GM12878 (cell line): ENCODE data around the gene MGLL. TPM values are rescaled to one million over a fixed set of nuclear protein-coding genes. Genes with fewer than 3 reads are reported as not detected.

Source experiments
- ATAC-seq: fragments of 200-7000 bp; cut with Tn5 transposase; 3 replicates; pipeline ENCODE4 v1.9.1; 2020; ENCODE audit warnings: mild to moderate bottlenecking, moderate library complexity
- BruUV-seq: library from RNA; stranded (reverse); fragments of 400-500 nt; replicated peaks from 2 replicates; lab custom pipeline; 2021; lab: Mats Ljungman, UMichigan
- CTCF ChIA-PET: fragments of 300-600 bp; sonication (Branson Sonifier 250); formaldehyde crosslinking; extraction: SDS; loops from one replicate; lab custom pipeline; 2021; ENCODE audit warnings: inconsistent platforms; lab: Yijun Ruan, JAX
- POLR2A ChIA-PET: fragments of 350-600 bp; formaldehyde crosslinking; extraction: SDS; loops from one replicate; lab custom pipeline; 2021; ENCODE audit warnings: inconsistent platforms; lab: Charles Lee
- RAD21 ChIA-PET: fragments of 300-600 bp; sonication (Branson Sonifier 250); formaldehyde crosslinking; loops from one replicate; lab custom pipeline; 2023; ENCODE audit warnings: antibody characterized with exemption; ENCODE audit not compliant: unreplicated experiment; lab: Charles Lee
- SMC1A ChIA-PET: fragments of 300-600 bp; sonication (Branson Sonifier 250); formaldehyde crosslinking; loops from one replicate; lab custom pipeline; 2023; ENCODE audit not compliant: unreplicated experiment, uncharacterized antibody; lab: Charles Lee
- DNase-seq: peaks from one replicate; pipeline ENCODE4 v3.0.0-alpha.2; 2011; ENCODE audit warnings: low read depth, low spot score
- FAIRE-seq: peaks from 3 replicates; lab custom pipeline; 2011; peaks lifted over from hg19 to GRCh38; lab: Jason Lieb, UNC
- H2AFZ ChIP-seq: 2 replicates; pipeline ENCODE4 v1.6.0; 2011; ENCODE audit warnings: low read depth, low read length, control low read depth; ENCODE audit not compliant: control insufficient read depth
- H3K27ac ChIP-seq: 2 replicates; pipeline ENCODE4 v1.5.1; 2011; ENCODE audit warnings: control low read depth; ENCODE audit not compliant: control insufficient read depth, insufficient read depth
- H3K27me3 ChIP-seq, 2 experiments: replicated peaks in 1 of 2; 2 replicates each; pipeline versions ENCODE4 v1.6.0 to v1.6.1; 2011; ENCODE audit warnings: low read length in 1 of 2; ENCODE audit not compliant: control insufficient read depth in 2 of 2, insufficient read depth in 2 of 2
- H3K36me3 ChIP-seq, 2 experiments: 2 replicates each; pipeline ENCODE4 v1.5.1; 2011; ENCODE audit warnings: low read length in 1 of 2; ENCODE audit not compliant: control insufficient read depth in 2 of 2, insufficient read depth in 2 of 2
- H3K4me1 ChIP-seq: 2 replicates; pipeline ENCODE4 v1.6.1; 2011; ENCODE audit warnings: mild to moderate bottlenecking, low read length, moderate library complexity, mixed read lengths; ENCODE audit not compliant: control insufficient read depth, insufficient read depth
- H3K4me2 ChIP-seq: 2 replicates; pipeline ENCODE4 v1.6.0; 2011; ENCODE audit warnings: control low read depth; ENCODE audit not compliant: control insufficient read depth, insufficient read depth
- H3K4me3 ChIP-seq: fragments of 200-600 bp; sonication (generic); 2 replicates; pipeline ENCODE4 v1.5.1; 2016
- H3K79me2 ChIP-seq: 2 replicates; pipeline ENCODE4 v1.6.0; 2011; ENCODE audit warnings: low read length; ENCODE audit not compliant: control insufficient read depth, insufficient read depth
- H3K9ac ChIP-seq: 2 replicates; pipeline ENCODE4 v1.8.0; 2011; ENCODE audit warnings: low read length, control low read depth, mixed read lengths; ENCODE audit not compliant: control insufficient read depth, insufficient read depth
- H3K9me3 ChIP-seq: replicated peaks from 3 replicates; pipeline ENCODE4 v1.5.1; 2011; ENCODE audit warnings: mild to moderate bottlenecking, low read length; ENCODE audit not compliant: control insufficient read depth, insufficient read depth
- H4K20me1 ChIP-seq: 2 replicates; pipeline ENCODE4 v1.6.0; 2011; ENCODE audit not compliant: control insufficient read depth, insufficient read depth
- BCL11A ChIP-seq: IDR thresholded peaks from 2 replicates; pipeline ENCODE4 v1.6.1; 2011; ENCODE audit warnings: low read depth, low read length
- CREM ChIP-seq: IDR thresholded peaks from 2 replicates; pipeline ENCODE4 v1.6.1; 2014; ENCODE audit warnings: antibody characterized with exemption, low read depth
- FOS ChIP-seq: IDR thresholded peaks from 3 replicates; pipeline ENCODE4 v1.6.1; 2011; ENCODE audit warnings: borderline replicate concordance; ENCODE audit not compliant: insufficient read length; ENCODE audit errors: extremely low read depth
- IRF5 ChIP-seq: fragments of 450-650 bp; IDR thresholded peaks from 2 replicates; pipeline ENCODE4 v1.6.1; 2017; ENCODE audit warnings: borderline replicate concordance
- NFYA ChIP-seq: IDR thresholded peaks from 2 replicates; pipeline ENCODE4 v1.6.1; 2011; ENCODE audit warnings: low read depth, mild to moderate bottlenecking, low read length, improper control_type of control experiment, borderline replicate concordance
- NR2C2 ChIP-seq: IDR thresholded peaks from 2 replicates; pipeline ENCODE4 v1.6.1; 2011; ENCODE audit warnings: borderline replicate concordance, low read depth; ENCODE audit not compliant: control insufficient read depth, insufficient read length
- POLR2A ChIP-seq: IDR thresholded peaks from 2 replicates; pipeline ENCODE4 v1.6.1; 2011; ENCODE audit warnings: low read depth, mild to moderate bottlenecking, low read length
- POU2F2 ChIP-seq: IDR thresholded peaks from 3 replicates; pipeline ENCODE4 v1.6.1; 2011; ENCODE audit warnings: low read depth, mild to moderate bottlenecking, low read length, borderline replicate concordance
- PRDM15 ChIP-seq: fragments of 450-650 bp; formaldehyde crosslinking; IDR thresholded peaks from 2 replicates; pipeline ENCODE4 v1.4.0; 2020; ENCODE audit warnings: mild to moderate bottlenecking, moderate library complexity
- RB1 ChIP-seq: fragments of 450-650 bp; formaldehyde crosslinking; IDR thresholded peaks from 2 replicates; pipeline ENCODE4 v1.6.1; 2017; ENCODE audit warnings: mild to moderate bottlenecking, borderline replicate concordance
- SREBF2 ChIP-seq: IDR thresholded peaks from 2 replicates; pipeline ENCODE4 v1.6.1; 2012; ENCODE audit warnings: mild to moderate bottlenecking, low read length
- TARDBP ChIP-seq: IDR thresholded peaks from 2 replicates; pipeline ENCODE4 v1.6.1; 2016; ENCODE audit warnings: borderline replicate concordance
- TBL1XR1 ChIP-seq: IDR thresholded peaks from 2 replicates; pipeline ENCODE4 v1.6.1; 2012; ENCODE audit warnings: low read depth, low read length, improper control_type of control experiment
- TCF12 ChIP-seq: IDR thresholded peaks from 2 replicates; pipeline ENCODE4 v1.6.1; 2011; ENCODE audit warnings: low read depth, mild to moderate bottlenecking, low read length
- ZNF622 ChIP-seq: fragments of 450-650 bp; IDR thresholded peaks from 2 replicates; pipeline ENCODE4 v1.6.1; 2017; ENCODE audit warnings: mild to moderate bottlenecking, inconsistent platforms
- WGBS: methylation state at CpG from one replicate; pipeline ENCODE4 v1.1.6; 2016; ENCODE audit warnings: low lambda C conversion rate; ENCODE audit not compliant: insufficient replicate concordance, insufficient coverage; ENCODE audit errors: missing lambda C conversion rate; 5-methylcytosine and 5-hydroxymethylcytosine counted together
- in situ Hi-C: fragments of 300-500 bp; cut with MboI; formaldehyde crosslinking; loops from 9 replicates; pipeline ENCODE4 v1.14.3; 2018; ENCODE audit warnings: mixed read lengths
- intact Hi-C: fragments of 100-400 bp; cut with micrococcal nuclease; formaldehyde crosslinking; loops from one replicate; pipeline ENCODE4 v1.14.2; 2022; ENCODE audit not compliant: unreplicated experiment
- polyA plus RNA-seq, 11 experiments: library from polyadenylated mRNA; depleted of rRNA in 4 of 11; unstranded in 6 of 11; stranded (reverse) in 5 of 11; fragments of >200 nt; fragmentation: Nextera tagmentation in 4 of 11; fragmentation: Illumina TruSeq in 1 of 11; extraction: Ambion mirVana in 4 of 11; extraction: Trizol in 1 of 11; gene quantifications; 1 replicate in 1 of 11; 2 replicates in 10 of 11; pipeline versions ENCODE4 v1.2.1 to v1.2.3, GENCODE V29; 2011 to 2016; ENCODE audit warnings: inconsistent platforms in 2 of 11, missing spikeins in 2 of 11, low read depth in 1 of 11
- total RNA-seq, 4 experiments: library from RNA; depleted of rRNA in 3 of 4; stranded (reverse); fragments of >200 nt in 3 of 4; fragmentation: Illumina TruSeq in 1 of 4; extraction: Trizol in 1 of 4; gene quantifications; 2 replicates each; pipeline versions ENCODE4 v1.2.1 to v1.2.3, GENCODE V29; 2013 to 2021
- TF ChIP-seq, protein P1 (sequence below): IDR thresholded peaks from 2 replicates; pipeline ENCODE4 v1.6.1; 2011; ENCODE audit warnings: borderline replicate concordance, low read depth, mild to moderate bottlenecking, moderate library complexity, low read length; ENCODE audit not compliant: insufficient read depth, poor library complexity, severe bottlenecking

Gene MGLL
- total and polyA plus RNA-seq, 10 of the 15 experiments (the other 5 are each of a cell fraction or from before 2014, with no cell fraction given) = 44.9 to 177 (median 72.9) TPM

GRCh38 chr3:127754411-127755304 is 67.7 kb downstream of the MGLL start:
- Histone ChIP-seq H3K9me3 (no peaks in the 10 kb centered on the region), H4K20me1 (no peaks in the 10 kb centered on the region), H3K4me1 (peaks cover 70% of the 10 kb centered on the region), H3K4me3 (peak overlapping the region; percentile 63), H3K27me3 (no peaks in the 10 kb centered on the region), H3K27ac (peak overlapping the region; percentile 99), H2AFZ (peak overlapping the region; percentile 50), H3K9ac (peak overlapping the region; percentile 93), H3K36me3 (peaks cover 0 to 2% of the 10 kb centered on the region in 2 experiments; a peak in 1 of 4 replicates), H3K4me2 (peak overlapping the region; percentile 94), H3K79me2 (peaks cover 57% of the 10 kb centered on the region)
- SMC1A ChIA-PET = interaction anchor here (0.8 to 9.6 kb wide), 16 partner anchors 11 to 206 kb away, joined by 3 to 205 read pairs (median 5); partner anchors contain the start of gene MGLL
- CTCF ChIA-PET = interaction anchor here (0.6 to 3.0 kb wide), 15 partner anchors 7 to 104 kb away, joined by 3 to 22 read pairs (median 4); partner anchors contain the start of gene MGLL
- BruUV-seq = no TSS peak
- under 1% methylated on average over 34 of the region's 34 CpGs for WGBS
- POLR2A ChIA-PET = interaction anchor here (1.0 to 8.4 kb wide), 12 partner anchors 9 to 299 kb away, joined by 3 to 116 read pairs (median 4); partner anchors contain the start of gene MGLL
- DNase-seq (peak; percentile 84), ATAC-seq (peak; percentile 42), FAIRE-seq (peak; percentile 79)
- intact Hi-C loops (loop anchor here (2.0 to 5.0 kb wide), 4 partner anchors 57 to 157 kb away; partner anchors contain the start of gene MCM2), in situ Hi-C loops (no loop called here)
- RAD21 ChIA-PET = interaction anchor here (0.9 to 7.7 kb wide), 16 partner anchors 11 to 205 kb away, joined by 3 to 149 read pairs (median 6); partner anchors contain the start of gene MGLL
- TF ChIP-seq TARDBP (0 out of 2 replicates have a peak, but pooled peaks have one; percentile 2), RB1 (no peak; the same call in 1 of the 2 replicates), TCF12 (peak; percentile 74; the same call in 1 of the 2 replicates), IRF5 (no peak), POU2F2 (no peak; the same call in 2 of the 3 replicates), PRDM15 (CRISPR knock-in tag) (no peak), TBL1XR1 (peak; percentile 60), CREM (peak; percentile 87), BCL11A (peak; percentile 65), ZNF622 (no peak), POLR2A (peak; percentile 64), FOS (no peak), NFYA (no peak), NR2C2 (no peak), SREBF2 (no peak)
- TF ChIP-seq, protein P1, sequence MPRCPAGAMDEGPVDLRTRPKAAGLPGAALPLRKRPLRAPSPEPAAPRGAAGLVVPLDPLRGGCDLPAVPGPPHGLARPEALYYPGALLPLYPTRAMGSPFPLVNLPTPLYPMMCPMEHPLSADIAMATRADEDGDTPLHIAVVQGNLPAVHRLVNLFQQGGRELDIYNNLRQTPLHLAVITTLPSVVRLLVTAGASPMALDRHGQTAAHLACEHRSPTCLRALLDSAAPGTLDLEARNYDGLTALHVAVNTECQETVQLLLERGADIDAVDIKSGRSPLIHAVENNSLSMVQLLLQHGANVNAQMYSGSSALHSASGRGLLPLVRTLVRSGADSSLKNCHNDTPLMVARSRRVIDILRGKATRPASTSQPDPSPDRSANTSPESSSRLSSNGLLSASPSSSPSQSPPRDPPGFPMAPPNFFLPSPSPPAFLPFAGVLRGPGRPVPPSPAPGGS = peak; percentile 71
